Activated B cell treated with CpG ODN at 0.5 μM for 24 hours (primary cell): ENCODE data around the gene TANGO6. TPM values are rescaled to one million over a fixed set of nuclear protein-coding genes. Genes with fewer than 3 reads are reported as not detected.

ENCODE experiments used
- ATAC-seq: fragments of 200-7000 bp; cut with Tn5 transposase; one replicate; pipeline ENCODE4 v1.10.0; 2021; ENCODE audit warnings: low read depth, mild to moderate bottlenecking, moderate library complexity
- CTCF ChIA-PET: fragments of 350-600 bp; sonication (Branson Sonifier 250); formaldehyde crosslinking; loops from one replicate; lab custom pipeline; 2021; ENCODE audit warnings: antibody characterized with exemption; lab: Charles Lee
- POLR2A ChIA-PET: fragments of 350-600 bp; sonication (Branson Sonifier 250); formaldehyde crosslinking; loops from one replicate; lab custom pipeline; 2021; ENCODE audit warnings: antibody characterized with exemption; lab: Charles Lee
- DNase-seq: peaks from one replicate; pipeline ENCODE4 v3.0.0; 2022
- H3K27ac Mint-ChIP-seq: one replicate; pipeline ENCODE4 v1.8.0; 2020; ENCODE audit warnings: mixed read lengths
- H3K27me3 Mint-ChIP-seq: one replicate; pipeline ENCODE4 v1.8.0; 2021; ENCODE audit warnings: mixed read lengths
- H3K36me3 Mint-ChIP-seq: one replicate; pipeline ENCODE4 v1.8.0; 2021; ENCODE audit warnings: low read depth, mixed read lengths
- H3K4me1 Mint-ChIP-seq: one replicate; pipeline ENCODE4 v1.8.0; 2021; ENCODE audit warnings: mixed read lengths
- H3K4me3 Mint-ChIP-seq: one replicate; pipeline ENCODE4 v1.8.0; 2020; ENCODE audit warnings: mild to moderate bottlenecking, mixed read lengths
- H3K9me3 Mint-ChIP-seq: one replicate; pipeline ENCODE4 v1.8.0; 2020; ENCODE audit warnings: mixed read lengths
- intact Hi-C: fragments of 100-400 bp; cut with micrococcal nuclease; formaldehyde crosslinking; loops from one replicate; pipeline ENCODE4 v1.15.1; 2024
- total RNA-seq: library from RNA; stranded (reverse); gene quantifications from 2 replicates; pipeline ENCODE4 v1.2.3, GENCODE V29; 2022
- TF ChIP-seq, protein P1 (sequence below): fragments of 200-600 bp; IDR thresholded peaks from one replicate; pipeline ENCODE4 v1.8.0; 2022; ENCODE audit warnings: antibody characterized with exemption, mild to moderate bottlenecking

The TANGO6 gene
- total RNA-seq, 1 donor from 2014 or later, result 39.4 TPM

DNA sequence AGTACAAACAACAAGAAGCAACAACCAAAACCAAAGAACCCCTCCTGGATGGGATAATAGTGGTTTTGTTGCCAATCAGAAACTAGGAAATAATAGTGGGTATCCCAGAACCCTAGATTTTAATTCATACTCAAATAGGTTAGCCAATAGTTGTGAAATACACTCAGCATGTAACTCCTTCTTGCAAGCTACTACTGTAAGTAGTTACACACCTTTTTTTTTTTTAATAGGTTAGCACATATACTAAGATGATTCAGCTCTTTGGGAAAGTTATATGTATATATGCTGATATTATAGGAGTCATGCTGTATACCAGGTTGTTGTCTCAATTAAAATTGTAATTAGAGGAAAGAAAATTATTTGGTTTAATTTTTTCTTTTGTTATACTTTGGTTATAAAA, 169.6 kb downstream of the TANGO6 start:
- intact Hi-C loops, result no loop called here
- Mint-ChIP-seq H3K9me3 (no peaks in the 10 kb centered on the region), H3K36me3 (peaks cover 31% of the 10 kb centered on the region), H3K4me3 (no peak overlapping the region), H3K27me3 (no peaks in the 10 kb centered on the region), H3K4me1 (no peaks in the 10 kb centered on the region), H3K27ac (no peak overlapping the region)
- ATAC-seq, result no peak
- ChIA-PET POLR2A (no interaction called here), CTCF (no interaction called here)
- no peak for DNase-seq
- TF ChIP-seq, protein P1, sequence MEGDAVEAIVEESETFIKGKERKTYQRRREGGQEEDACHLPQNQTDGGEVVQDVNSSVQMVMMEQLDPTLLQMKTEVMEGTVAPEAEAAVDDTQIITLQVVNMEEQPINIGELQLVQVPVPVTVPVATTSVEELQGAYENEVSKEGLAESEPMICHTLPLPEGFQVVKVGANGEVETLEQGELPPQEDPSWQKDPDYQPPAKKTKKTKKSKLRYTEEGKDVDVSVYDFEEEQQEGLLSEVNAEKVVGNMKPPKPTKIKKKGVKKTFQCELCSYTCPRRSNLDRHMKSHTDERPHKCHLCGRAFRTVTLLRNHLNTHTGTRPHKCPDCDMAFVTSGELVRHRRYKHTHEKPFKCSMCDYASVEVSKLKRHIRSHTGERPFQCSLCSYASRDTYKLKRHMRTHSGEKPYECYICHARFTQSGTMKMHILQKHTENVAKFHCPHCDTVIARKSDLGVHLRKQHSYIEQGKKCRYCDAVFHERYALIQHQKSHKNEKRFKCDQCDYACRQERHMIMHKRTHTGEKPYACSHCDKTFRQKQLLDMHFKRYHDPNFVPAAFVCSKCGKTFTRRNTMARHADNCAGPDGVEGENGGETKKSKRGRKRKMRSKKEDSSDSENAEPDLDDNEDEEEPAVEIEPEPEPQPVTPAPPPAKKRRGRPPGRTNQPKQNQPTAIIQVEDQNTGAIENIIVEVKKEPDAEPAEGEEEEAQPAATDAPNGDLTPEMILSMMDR, result no peak

DNA sequence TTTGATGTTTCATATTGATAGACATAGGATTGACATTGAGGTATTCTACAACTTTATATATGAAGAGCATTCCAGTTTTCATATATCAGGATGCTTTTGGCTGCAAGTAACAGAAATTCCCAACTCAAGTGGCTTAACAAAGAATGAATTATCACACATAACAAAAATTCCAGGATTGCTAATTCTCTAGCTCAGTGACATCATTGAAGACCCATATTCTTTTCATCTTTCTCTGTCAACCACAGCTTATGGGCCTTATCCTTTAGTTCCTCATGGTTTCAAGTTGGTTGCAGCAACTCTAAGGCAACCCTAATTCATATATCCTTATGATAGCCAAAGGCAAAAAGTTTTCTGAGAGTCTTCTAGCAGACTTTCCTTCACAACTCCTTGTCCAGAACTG, 170.7 kb downstream of the TANGO6 start:
- intact Hi-C loops, result no loop called here
- no peaks in the 10 kb centered on the region for H3K4me1 Mint-ChIP-seq
- DNase-seq (no peak), ATAC-seq (no peak)
- CTCF ChIA-PET, result no interaction called here
- peaks cover 26% of the 10 kb centered on the region for H3K36me3 Mint-ChIP-seq
- no peaks in the 10 kb centered on the region for H3K9me3 Mint-ChIP-seq
- TF ChIP-seq, protein P1, result no peak
- H3K4me3 Mint-ChIP-seq, result no peak overlapping the region
- H3K27ac Mint-ChIP-seq, result no peak overlapping the region
- no peaks in the 10 kb centered on the region for H3K27me3 Mint-ChIP-seq
- POLR2A ChIA-PET, result no interaction called here

GRCh38 chr16:69014811-69015210, 171.5 kb downstream of the TANGO6 start:
- H3K4me3 Mint-ChIP-seq, result no peak overlapping the region
- ChIA-PET POLR2A (no interaction called here), CTCF (no interaction called here)
- ATAC-seq, result no peak
- TF ChIP-seq, protein P1, result no peak
- intact Hi-C loops, result no loop called here
- H3K27me3 Mint-ChIP-seq, result no peaks in the 10 kb centered on the region
- H3K4me1 Mint-ChIP-seq, result no peaks in the 10 kb centered on the region
- H3K36me3 Mint-ChIP-seq, result peaks cover 25% of the 10 kb centered on the region
- H3K27ac Mint-ChIP-seq, result no peak overlapping the region
- no peaks in the 10 kb centered on the region for H3K9me3 Mint-ChIP-seq
- no peak for DNase-seq

GRCh38 chr16:69017036-69017783, 173.9 kb downstream of the TANGO6 start:
- DNase-seq, result no peak
- Mint-ChIP-seq H3K4me3 (no peak overlapping the region), H3K4me1 (no peaks in the 10 kb centered on the region), H3K27me3 (no peaks in the 10 kb centered on the region), H3K27ac (no peak overlapping the region), H3K36me3 (peaks cover 28% of the 10 kb centered on the region), H3K9me3 (no peaks in the 10 kb centered on the region)
- POLR2A ChIA-PET, result no interaction called here
- TF ChIP-seq, protein P1, result no peak
- no peak for ATAC-seq
- CTCF ChIA-PET, result no interaction called here
- intact Hi-C loops, result no loop called here

DNA sequence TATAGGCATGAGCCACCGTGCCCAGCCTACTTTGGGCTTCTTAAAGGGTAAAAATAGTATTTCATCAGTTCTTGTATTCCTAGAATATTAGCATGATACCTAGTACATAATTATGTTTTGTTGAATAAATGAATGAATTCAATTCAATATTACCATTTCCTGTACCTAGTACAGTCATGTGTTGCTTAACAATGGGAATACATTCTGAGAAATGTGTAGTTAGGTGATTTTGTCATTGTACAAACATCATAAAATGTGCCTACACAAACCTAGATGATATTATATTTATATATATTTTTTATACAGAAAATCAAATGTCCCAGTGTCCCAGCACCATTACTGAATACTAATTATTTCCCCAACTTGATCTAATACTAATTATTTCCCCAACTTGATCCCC, 176.5 kb downstream of the TANGO6 start:
- ChIA-PET POLR2A (no interaction called here), CTCF (no interaction called here)
- Mint-ChIP-seq H3K4me3 (no peak overlapping the region), H3K27ac (no peak overlapping the region), H3K4me1 (no peaks in the 10 kb centered on the region), H3K36me3 (peaks cover 37% of the 10 kb centered on the region), H3K9me3 (no peaks in the 10 kb centered on the region), H3K27me3 (no peaks in the 10 kb centered on the region)
- intact Hi-C loops, result no loop called here
- TF ChIP-seq, protein P1, result no peak
- ATAC-seq, result no peak
- DNase-seq, result no peak
